Measurements from ENCODE around the gene LGI2.
A peak's percentile ranks its signal among the peaks of the same experiment; 100 is the strongest.
"Not testable (repeated sequence)": the region's sequence is repeated elsewhere in the genome, so short reads cannot be mapped to it uniquely, and the experiment has no call there.

Gene LGI2

DNA sequence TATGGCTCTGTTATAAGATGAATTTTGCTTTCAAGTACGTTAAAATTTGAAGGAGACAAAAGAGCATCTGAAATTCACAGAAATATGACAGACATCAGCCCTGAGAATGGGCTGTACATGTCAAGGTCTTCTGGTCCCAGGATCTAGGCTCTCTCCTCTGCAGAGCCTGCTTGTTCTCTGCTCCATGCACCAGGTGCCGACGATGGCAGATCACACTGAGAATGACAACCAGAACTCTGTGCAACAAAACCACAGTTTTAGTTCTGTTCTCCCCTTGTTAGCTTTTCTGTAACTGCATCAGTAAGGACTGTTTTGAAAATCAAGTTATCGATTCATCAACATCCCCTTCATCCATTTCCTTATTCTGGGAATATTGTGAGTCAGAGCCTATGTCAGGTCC is 30.9 kb upstream of the LGI2 start:
- TF ChIP-seq, protein P1, sequence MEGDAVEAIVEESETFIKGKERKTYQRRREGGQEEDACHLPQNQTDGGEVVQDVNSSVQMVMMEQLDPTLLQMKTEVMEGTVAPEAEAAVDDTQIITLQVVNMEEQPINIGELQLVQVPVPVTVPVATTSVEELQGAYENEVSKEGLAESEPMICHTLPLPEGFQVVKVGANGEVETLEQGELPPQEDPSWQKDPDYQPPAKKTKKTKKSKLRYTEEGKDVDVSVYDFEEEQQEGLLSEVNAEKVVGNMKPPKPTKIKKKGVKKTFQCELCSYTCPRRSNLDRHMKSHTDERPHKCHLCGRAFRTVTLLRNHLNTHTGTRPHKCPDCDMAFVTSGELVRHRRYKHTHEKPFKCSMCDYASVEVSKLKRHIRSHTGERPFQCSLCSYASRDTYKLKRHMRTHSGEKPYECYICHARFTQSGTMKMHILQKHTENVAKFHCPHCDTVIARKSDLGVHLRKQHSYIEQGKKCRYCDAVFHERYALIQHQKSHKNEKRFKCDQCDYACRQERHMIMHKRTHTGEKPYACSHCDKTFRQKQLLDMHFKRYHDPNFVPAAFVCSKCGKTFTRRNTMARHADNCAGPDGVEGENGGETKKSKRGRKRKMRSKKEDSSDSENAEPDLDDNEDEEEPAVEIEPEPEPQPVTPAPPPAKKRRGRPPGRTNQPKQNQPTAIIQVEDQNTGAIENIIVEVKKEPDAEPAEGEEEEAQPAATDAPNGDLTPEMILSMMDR (IDR thresholded peaks at IDR 0.05; ENCODE audit: control insufficient read depth, extremely low read depth, insufficient read depth), result no peak
- H3K4me3 ChIP-seq (ENCODE audit: low read depth, low read length), result no peak overlapping the region
- DNase-seq (ENCODE audit: low read depth), result no peak

DNA sequence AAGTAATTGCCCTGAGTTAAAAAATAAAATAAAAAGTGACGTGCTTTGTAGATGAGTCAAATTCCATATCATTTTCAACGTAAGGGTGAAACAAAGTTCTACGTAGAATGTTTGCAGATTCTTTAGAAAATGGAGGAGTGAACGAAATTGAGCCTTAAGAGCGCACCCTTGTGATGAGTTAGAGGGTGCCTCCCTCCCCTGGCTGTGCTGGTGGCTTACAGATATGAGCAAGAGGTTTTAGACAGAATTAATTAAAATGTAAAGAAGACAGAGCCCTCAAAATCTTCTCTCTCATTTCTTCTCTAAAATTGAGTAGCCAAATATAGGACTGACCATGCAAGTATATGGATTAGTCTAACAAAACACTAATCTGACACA is 30.2 kb upstream of the LGI2 start:
- no peak for DNase-seq (ENCODE audit: low read depth)
- TF ChIP-seq, protein P1 (IDR thresholded peaks at IDR 0.05; ENCODE audit: control insufficient read depth, extremely low read depth, insufficient read depth), result peak; percentile 22; the same call in 1 of the 2 replicates

DNA sequence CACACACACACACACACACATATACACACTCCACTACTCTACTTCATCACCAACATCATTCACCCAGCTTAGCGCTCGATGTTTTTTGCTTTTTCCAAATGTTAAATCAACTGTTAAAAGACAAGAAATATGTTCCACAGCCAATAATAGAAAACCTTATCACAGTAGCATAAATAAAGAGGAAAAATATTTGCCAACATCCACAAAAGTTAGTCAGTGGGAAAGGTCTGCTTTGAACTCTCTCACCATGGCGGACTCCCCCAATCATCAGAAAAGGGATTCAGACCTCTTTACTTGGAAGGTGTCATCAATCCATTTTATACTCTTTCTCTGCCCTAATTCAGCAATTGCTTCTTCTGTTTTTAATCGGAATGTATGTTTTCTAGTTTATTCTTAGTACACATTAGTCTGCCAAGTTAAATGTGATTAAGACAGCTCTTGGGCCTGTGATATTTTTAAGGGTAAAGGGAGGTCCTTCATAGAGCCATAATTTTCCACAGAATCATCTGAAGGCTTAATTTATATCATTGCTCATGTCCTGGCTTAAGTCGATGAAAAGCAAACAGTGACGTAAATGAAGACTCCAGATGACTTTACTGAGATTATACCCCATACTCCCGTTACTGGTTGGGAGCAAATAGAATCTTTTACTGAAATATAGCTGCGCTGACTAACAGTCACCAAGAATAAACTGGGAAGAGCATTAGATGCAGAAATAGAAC is 29.7 kb upstream of the LGI2 start:
- no peak for DNase-seq (ENCODE audit: low read depth)
- no peak overlapping the region for H3K4me3 ChIP-seq (ENCODE audit: low read depth, low read length)
- TF ChIP-seq, protein P1 (IDR thresholded peaks at IDR 0.05; ENCODE audit: control insufficient read depth, extremely low read depth, insufficient read depth), result no peak

More for the DNA sequence above, 30.2 kb upstream of the LGI2 start:
- no peak overlapping the region for H3K4me3 ChIP-seq (ENCODE audit: low read depth, low read length)

DNA sequence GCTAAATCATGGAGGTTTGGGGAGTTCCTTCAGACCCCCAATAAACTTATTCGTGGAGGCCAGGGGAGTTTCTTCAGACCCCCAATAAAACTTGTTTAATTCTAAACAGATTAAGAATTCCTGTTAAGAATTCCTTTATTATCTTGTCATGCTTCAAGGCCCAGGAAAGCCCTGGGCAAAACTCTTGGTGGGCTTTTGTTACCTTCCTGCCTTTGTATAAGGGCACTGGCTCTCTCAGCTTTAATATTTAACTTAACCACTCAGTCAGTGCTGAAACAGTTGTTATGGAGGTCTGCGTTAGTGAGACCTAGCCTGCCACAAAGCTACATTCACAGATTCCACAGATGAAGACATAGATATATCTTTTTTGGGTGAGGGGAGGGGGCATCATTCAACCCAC is 29.0 kb upstream of the LGI2 start:
- H3K4me3 ChIP-seq (ENCODE audit: low read depth, low read length), result no peak overlapping the region
- TF ChIP-seq, protein P1 (IDR thresholded peaks at IDR 0.05; ENCODE audit: control insufficient read depth, extremely low read depth, insufficient read depth), result no peak
- DNase-seq (ENCODE audit: low read depth), result no peak

DNA sequence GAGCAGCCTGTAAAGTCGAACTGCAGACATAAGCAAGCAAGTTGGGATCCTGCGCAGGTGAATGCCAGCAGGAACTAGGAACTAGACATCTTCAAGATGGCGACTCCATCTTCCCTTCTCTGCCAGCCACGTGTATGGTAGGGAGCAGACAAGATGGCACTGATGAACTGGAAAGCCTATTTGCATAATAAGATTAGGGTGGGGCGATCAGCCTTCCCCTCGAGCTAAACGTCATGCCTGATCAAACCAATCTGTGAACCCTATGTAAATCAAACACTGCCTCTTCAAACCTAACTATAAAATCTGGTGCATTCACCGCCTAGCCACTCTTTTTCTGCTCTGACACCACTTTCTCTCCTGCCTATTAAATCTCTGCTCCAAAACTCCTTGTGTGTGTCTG is 28.1 kb upstream of the LGI2 start:
- TF ChIP-seq, protein P1 (IDR thresholded peaks at IDR 0.05; ENCODE audit: control insufficient read depth, extremely low read depth, insufficient read depth), result no peak
- no peak overlapping the region for H3K4me3 ChIP-seq (ENCODE audit: low read depth, low read length)
- DNase-seq (ENCODE audit: low read depth), result no peak

DNA sequence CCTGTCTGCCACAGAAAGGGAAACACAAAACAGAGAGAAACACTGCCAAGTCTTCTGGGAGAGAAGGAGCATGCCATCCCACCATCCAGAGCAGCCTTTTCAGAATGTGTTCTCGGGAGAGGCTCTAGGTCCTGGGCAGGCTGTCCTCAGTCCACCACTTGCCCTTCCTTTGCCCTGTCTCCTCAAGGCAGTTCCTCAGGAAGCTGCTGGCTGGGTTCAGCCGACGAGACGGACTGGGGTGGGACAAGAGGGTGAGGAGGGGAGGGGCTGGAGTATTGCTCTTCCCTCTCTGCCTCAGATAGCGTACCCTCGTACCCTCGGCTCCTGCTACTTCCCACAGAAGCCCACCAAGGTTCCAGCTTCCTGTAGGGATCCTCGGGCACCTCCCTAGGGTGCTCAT is 26.6 kb upstream of the LGI2 start:
- no peak for DNase-seq (ENCODE audit: low read depth)
- TF ChIP-seq, protein P1 (IDR thresholded peaks at IDR 0.05; ENCODE audit: control insufficient read depth, extremely low read depth, insufficient read depth), result no peak
- H3K4me3 ChIP-seq (ENCODE audit: low read depth, low read length), result no peak overlapping the region

DNA sequence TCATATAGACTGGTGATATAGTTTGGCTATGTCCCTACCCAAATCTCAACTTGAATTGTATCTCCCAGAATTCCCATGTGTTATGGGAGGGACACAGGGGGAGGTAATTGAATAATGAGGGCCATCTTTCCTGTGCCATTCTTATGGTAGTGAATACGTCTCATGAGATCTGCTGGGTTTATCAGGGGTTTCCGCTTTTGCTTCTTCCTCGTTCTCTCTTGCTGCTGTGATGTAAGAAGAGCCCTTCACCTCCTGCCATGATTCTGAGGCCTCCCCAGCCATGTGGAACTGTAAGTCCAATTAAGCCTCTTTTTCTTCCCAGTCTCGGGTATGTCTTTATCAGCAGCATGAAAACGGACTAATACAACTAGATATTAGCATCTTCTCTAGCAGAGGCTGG is 21.3 kb upstream of the LGI2 start:
- not testable (repeated sequence) for H3K4me3 ChIP-seq (ENCODE audit: low read depth, low read length); DNase-seq (ENCODE audit: low read depth)
